ENCODE data around the gene PODXL2. TPM values are rescaled to one million over a fixed set of nuclear protein-coding genes. Genes with fewer than 3 reads are reported as not detected.

PODXL2 gene
- total RNA-seq, 1 experiment from 2014 or later = 5.7 TPM

- Histone ChIP-seq H3K79me2 (ENCODE audit: insufficient read depth, low read length) (peaks cover 54% of the 10 kb centered on the region), H3K9me3 (ENCODE audit: control insufficient read depth in 1 of 2, insufficient read depth in 1 of 2, low read depth in 1 of 2, low read length in 2 of 2) (no peaks in the 10 kb centered on the region), H3K27me3 (ENCODE audit: insufficient read depth, low read length) (no peaks in the 10 kb centered on the region), H2AFZ (ENCODE audit: low read depth, low read length, poor library complexity, severe bottlenecking) (no peak overlapping the region), H3K9me2 (ENCODE audit: insufficient read depth) (no peaks in the 10 kb centered on the region), H4K20me1 (ENCODE audit: insufficient read depth) (no peaks in the 10 kb centered on the region), H3K4me2 (ENCODE audit: low read length) (peak overlapping the region; percentile 99), H3K27ac (ENCODE audit: low read depth, low read length) (peak overlapping the region; percentile 97), H3K4me1 (ENCODE audit: control insufficient read depth in 1 of 2, insufficient read depth in 2 of 2, low read length in 2 of 2) (peaks cover 18 to 32% of the 10 kb centered on the region in 2 experiments), H3K4me3 (replicated peaks in 1 of 2; ENCODE audit: low read depth in 1 of 2, low read length in 2 of 2) (peak overlapping the region; percentile 78 to 95), H3K36me3 (ENCODE audit: control insufficient read depth in 1 of 2, insufficient read depth in 2 of 2, low read length in 2 of 2) (peaks cover 0 to 7% of the 10 kb centered on the region in 2 experiments; a peak in 1 of 4 replicates), H3K9ac (ENCODE audit: low read length) (peak overlapping the region; percentile 95)
- no TSS peak for BruUV-seq (replicated peaks)
- CTCF ChIA-PET = interaction anchor here (1.0 kb wide), 1 partner anchor 15 kb away, joined by 3 read pairs; no protein-coding TSS in a partner anchor
- DNase-seq (ENCODE audit: low read depth, low spot score) (no peak), ATAC-seq (peak; percentile 0; the same call in 1 of the 2 replicates)
- POLR2A ChIA-PET = interaction anchor here (1.8 kb wide), 1 partner anchor 9 kb away, joined by 4 read pairs; no protein-coding TSS in a partner anchor
- RAD21 ChIA-PET (ENCODE audit: low non-redundant PET in 1 of 2, low total read pairs in 2 of 2, uncharacterized antibody in 2 of 2, unreplicated experiment in 2 of 2) = interaction anchor here in 1 of 2 experiments (0.7 kb wide), 1 partner anchor 366 kb away, joined by 4 read pairs; no protein-coding TSS in a partner anchor
- TF ChIP-seq YY1 (IDR thresholded peaks at IDR 0.05; ENCODE audit: extremely low read depth, insufficient replicate concordance, low read depth, low read length) (no peak), FOSL1 (IDR thresholded peaks at IDR 0.05; ENCODE audit: low read depth) (no peak), CBX3 (IDR thresholded peaks at IDR 0.05; ENCODE audit: low read depth) (no peak), ATF3 (IDR thresholded peaks at IDR 0.05) (no peak), TCF7L2 (IDR thresholded peaks at IDR 0.05; ENCODE audit: borderline replicate concordance, extremely low read depth, insufficient read depth, insufficient read length) (no peak), SIN3A (IDR thresholded peaks at IDR 0.05; ENCODE audit: low read depth) (no peak), EZH2phosphoT487 (IDR thresholded peaks at IDR 0.05; ENCODE audit: borderline replicate concordance) (no peak), ELF1 (IDR thresholded peaks at IDR 0.05; ENCODE audit: borderline replicate concordance, low read depth) (no peak), SP1 (IDR thresholded peaks at IDR 0.05; ENCODE audit: low read depth) (no peak), RAD21 (IDR thresholded peaks at IDR 0.05; ENCODE audit: low read depth) (no peak), ZFX (IDR thresholded peaks at IDR 0.05) (no peak), SRF (IDR thresholded peaks at IDR 0.05; ENCODE audit: low read depth) (no peak), EZH2 (IDR thresholded peaks at IDR 0.05) (no peak), JUND (IDR thresholded peaks at IDR 0.05) (no peak), ZBTB33 (IDR thresholded peaks at IDR 0.05; ENCODE audit: extremely low read depth, insufficient replicate concordance, low read length) (no peak), CEBPB (IDR thresholded peaks at IDR 0.05; ENCODE audit: low read depth) (no peak), EGR1 (IDR thresholded peaks at IDR 0.05; ENCODE audit: low read depth) (no peak), ZNF274 (IDR thresholded peaks at IDR 0.05; ENCODE audit: low read depth, low read length) (no peak), MAX (IDR thresholded peaks at IDR 0.05) (no peak), POLR2AphosphoS5 (IDR thresholded peaks at IDR 0.05; ENCODE audit: low read depth, low read length) (no peak)
- intact Hi-C loops (cut with micrococcal nuclease) = loop anchor here (10.0 kb wide), 2 partner anchors 465 to 545 kb away; partner anchors contain the start of gene SEC61A1
Measured at GRCh38 chr3:127589600-127590281, 39.2 kb upstream of the PODXL2 start.
